Thoracic aorta (tissue), 2 donors: ENCODE measurements around the gene GPR18. TPM values are rescaled to one million over a fixed set of nuclear protein-coding genes. Genes with fewer than 3 reads are reported as not detected.
"Not testable (repeated sequence)": the region's sequence is repeated elsewhere in the genome, so short reads cannot be mapped to it uniquely, and the experiment has no call there.

ENCODE experiments used
- ATAC-seq: fragments of 150-250 bp; one replicate; pipeline ENCODE4 v1.8.0; 2017; ENCODE audit warnings: low read depth; ENCODE audit not compliant: insufficient number of reproducible peaks, low FRiP score
- DNase-seq: peaks from one replicate; pipeline ENCODE4 v3.0.0-alpha.2; 2020; ENCODE audit warnings: low spot score
- H3K27ac ChIP-seq, 2 donors: fragments of 200-600 bp; sonication (generic); 1 replicate in 1 of 2; 2 replicates in 1 of 2; pipeline ENCODE4 v1.5.1; 2016; ENCODE audit warnings: mild to moderate bottlenecking in 2 of 2, moderate library complexity in 2 of 2
- H3K27me3 ChIP-seq: fragments of 200-600 bp; sonication (generic); replicated peaks from 2 replicates; pipeline ENCODE4 v1.6.0; 2016; ENCODE audit warnings: mild to moderate bottlenecking; ENCODE audit not compliant: insufficient read depth
- H3K36me3 ChIP-seq: fragments of 200-600 bp; sonication (generic); one replicate; pipeline ENCODE4 v1.5.1; 2016
- H3K4me1 ChIP-seq, 2 donors: fragments of 200-600 bp; sonication (generic); 1 replicate in 1 of 2; 2 replicates in 1 of 2; pipeline versions ENCODE4 v1.5.1 to v1.6.0; 2016; ENCODE audit warnings: low read depth in 2 of 2, mild to moderate bottlenecking in 1 of 2; ENCODE audit not compliant: control insufficient read depth in 1 of 2
- H3K4me3 ChIP-seq: fragments of 200-600 bp; sonication (generic); 2 replicates; pipeline ENCODE4 v1.5.1; 2016; ENCODE audit warnings: mild to moderate bottlenecking
- H3K9me3 ChIP-seq: fragments of 200-600 bp; sonication (generic); 2 replicates; pipeline ENCODE4 v1.5.1; 2016
- total RNA-seq, 2 donors: library from RNA; depleted of rRNA; stranded (reverse); fragments of >200 nt; gene quantifications; one replicate each; pipeline versions ENCODE4 v1.1.0 to v1.2.3, GENCODE V29; 2016
- TF ChIP-seq, protein P1 (sequence below): fragments of 200-600 bp; sonication (generic); IDR thresholded peaks from one replicate; pipeline ENCODE4 v1.5.1; 2019; ENCODE audit warnings: antibody characterized with exemption

GPR18 gene
- total RNA-seq, 2 donors from 2014 or later = not detected

DNA sequence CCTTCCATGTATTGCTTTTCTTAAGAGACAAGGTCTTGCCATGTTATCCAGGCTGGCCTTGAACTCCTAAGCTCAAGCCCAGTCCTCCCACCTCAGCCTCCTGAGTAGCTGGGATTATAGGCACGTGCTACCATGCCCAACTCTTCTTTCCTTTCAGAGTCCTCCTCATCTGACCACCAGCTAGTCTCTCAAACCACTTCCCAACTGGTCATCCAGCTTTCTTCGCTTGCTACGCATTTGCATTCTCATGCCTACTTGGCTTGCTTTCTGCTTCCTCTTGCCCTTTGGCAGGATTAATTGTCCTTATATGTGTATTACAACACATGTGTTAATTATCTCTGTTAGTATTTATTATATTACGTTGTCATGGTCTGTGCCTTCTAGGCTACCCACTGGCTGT is 6.3 kb downstream of the GPR18 start:
- DNase-seq = no peak
- Histone ChIP-seq H3K27ac (no peak overlapping the region), H3K4me1 (peaks cover 4 to 9% of the 10 kb centered on the region in 2 donors), H3K4me3 (no peak overlapping the region), H3K27me3 (no peaks in the 10 kb centered on the region), H3K9me3 (no peaks in the 10 kb centered on the region), H3K36me3 (no peaks in the 10 kb centered on the region)
- TF ChIP-seq, protein P1, sequence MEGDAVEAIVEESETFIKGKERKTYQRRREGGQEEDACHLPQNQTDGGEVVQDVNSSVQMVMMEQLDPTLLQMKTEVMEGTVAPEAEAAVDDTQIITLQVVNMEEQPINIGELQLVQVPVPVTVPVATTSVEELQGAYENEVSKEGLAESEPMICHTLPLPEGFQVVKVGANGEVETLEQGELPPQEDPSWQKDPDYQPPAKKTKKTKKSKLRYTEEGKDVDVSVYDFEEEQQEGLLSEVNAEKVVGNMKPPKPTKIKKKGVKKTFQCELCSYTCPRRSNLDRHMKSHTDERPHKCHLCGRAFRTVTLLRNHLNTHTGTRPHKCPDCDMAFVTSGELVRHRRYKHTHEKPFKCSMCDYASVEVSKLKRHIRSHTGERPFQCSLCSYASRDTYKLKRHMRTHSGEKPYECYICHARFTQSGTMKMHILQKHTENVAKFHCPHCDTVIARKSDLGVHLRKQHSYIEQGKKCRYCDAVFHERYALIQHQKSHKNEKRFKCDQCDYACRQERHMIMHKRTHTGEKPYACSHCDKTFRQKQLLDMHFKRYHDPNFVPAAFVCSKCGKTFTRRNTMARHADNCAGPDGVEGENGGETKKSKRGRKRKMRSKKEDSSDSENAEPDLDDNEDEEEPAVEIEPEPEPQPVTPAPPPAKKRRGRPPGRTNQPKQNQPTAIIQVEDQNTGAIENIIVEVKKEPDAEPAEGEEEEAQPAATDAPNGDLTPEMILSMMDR = no peak
- no peak for ATAC-seq

DNA sequence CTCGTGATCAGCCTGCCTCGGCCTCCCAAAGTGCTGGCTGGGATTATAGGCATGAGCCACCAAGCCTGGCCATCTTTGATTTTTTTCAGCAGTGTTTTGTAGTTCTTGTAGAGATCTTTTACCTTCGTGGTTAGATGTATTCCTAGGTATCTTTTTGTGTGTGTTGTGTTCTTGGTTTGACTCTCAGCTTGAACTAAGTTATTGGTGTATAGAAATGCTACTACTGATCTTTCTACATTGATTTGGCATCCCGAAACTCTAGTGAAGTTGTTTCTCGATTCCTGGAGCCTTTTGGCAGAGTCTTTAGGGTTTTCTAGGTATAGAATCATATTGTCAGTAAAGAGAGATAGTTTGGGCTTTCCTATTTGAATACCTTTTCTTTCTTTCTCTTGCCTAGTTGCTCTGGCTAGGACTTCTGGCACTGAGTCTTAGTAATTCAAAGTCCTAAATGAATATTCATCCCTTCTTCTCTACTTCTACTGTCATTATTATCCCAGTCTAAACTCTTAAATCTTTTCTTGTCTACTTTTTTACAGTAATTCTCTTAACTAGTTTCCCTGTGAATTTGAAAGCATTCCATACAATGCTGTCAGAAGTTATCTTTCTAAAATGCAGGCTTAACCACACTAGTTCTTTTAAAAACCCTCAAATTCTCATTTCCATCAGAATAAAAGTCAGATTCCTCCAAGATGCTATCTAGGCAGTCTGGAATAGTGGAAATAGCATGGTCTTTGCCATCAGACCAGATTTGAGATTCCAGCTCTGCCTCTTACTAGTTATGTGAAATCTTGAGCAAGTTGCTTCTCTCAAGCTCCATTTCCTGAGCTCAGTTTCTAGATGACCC is 7.0 kb downstream of the GPR18 start:
- ATAC-seq (no peak), DNase-seq (no peak)
- TF ChIP-seq, protein P1 = no peak
- H3K27ac ChIP-seq = no peak overlapping the region
- no peak overlapping the region for H3K4me3 ChIP-seq
- no peaks in the 10 kb centered on the region for H3K9me3 ChIP-seq
- H3K4me1 ChIP-seq = peaks cover 0 to 2% of the 10 kb centered on the region in 2 donors
- no peaks in the 10 kb centered on the region for H3K36me3 ChIP-seq
- H3K27me3 ChIP-seq = no peaks in the 10 kb centered on the region

DNA sequence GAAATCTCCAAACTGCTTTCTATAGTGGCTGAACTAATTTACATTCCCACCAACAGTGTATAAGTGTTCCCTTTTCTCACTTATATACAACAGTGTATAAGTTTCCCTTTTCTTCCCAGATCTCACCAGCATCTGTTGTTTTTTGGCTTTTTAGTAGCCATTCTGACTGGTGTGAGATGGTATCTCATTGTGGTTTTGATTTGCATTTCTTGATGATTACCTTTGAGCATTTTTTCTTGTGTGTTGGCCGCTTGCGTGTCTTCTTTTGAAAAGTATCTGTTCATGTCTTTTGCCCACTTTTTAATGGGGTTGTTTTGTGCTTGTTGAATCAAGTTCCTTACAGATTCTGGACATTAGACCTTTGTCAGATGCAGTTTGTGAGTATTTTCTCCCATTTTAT is 8.6 kb downstream of the GPR18 start:
- not testable (repeated sequence) for ATAC-seq, H3K36me3 ChIP-seq, H3K27ac ChIP-seq, H3K4me3 ChIP-seq, DNase-seq, H3K27me3 ChIP-seq, H3K4me1 ChIP-seq, H3K9me3 ChIP-seq

DNA sequence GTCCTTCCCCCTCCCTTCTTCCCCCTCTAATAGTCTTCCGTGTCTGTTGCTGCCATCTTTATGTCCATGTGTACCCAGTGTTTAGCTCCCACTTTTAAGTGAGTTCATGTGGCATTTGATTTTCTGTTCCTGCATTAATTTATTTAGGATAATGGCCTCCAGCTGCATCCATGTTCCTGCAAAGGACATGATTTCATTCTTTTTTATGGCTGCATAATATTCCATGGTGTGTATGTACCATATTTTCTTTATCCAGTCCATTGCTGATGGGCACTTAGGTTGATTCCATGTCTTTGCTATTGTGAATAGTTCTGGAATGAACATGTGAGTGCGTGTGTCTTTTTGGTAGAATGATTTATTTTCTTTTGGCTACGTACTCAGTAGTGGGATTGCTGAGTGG is 9.0 kb downstream of the GPR18 start:
- H3K4me3 ChIP-seq, H3K27me3 ChIP-seq, H3K9me3 ChIP-seq, ATAC-seq, H3K4me1 ChIP-seq, DNase-seq, H3K27ac ChIP-seq, H3K36me3 ChIP-seq: not testable (repeated sequence)

DNA sequence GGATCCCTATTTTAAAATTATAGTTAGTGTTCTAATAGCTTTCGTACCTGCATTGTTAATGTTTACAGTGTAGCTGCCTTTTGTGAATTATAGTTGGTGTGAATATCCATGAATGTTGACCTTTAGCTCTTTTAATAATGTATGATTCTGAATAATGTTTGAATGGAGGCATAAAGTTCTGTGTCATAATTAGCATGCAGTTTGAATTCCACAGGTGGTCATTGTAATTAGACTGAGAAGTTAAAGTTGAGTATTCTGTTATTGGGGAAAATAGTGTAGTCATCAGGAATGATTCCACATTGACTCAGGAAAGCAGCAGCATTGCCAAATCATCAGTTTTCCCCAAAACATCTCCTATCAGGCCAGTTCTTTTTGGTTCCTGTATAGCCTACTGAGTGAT is 12.1 kb downstream of the GPR18 start:
- DNase-seq (no peak), ATAC-seq (no peak)
- Histone ChIP-seq H3K4me1 (no peaks in the 10 kb centered on the region), H3K27me3 (no peaks in the 10 kb centered on the region), H3K36me3 (no peaks in the 10 kb centered on the region), H3K9me3 (no peaks in the 10 kb centered on the region), H3K27ac (no peak overlapping the region), H3K4me3 (no peak overlapping the region)
- TF ChIP-seq, protein P1 = no peak

DNA sequence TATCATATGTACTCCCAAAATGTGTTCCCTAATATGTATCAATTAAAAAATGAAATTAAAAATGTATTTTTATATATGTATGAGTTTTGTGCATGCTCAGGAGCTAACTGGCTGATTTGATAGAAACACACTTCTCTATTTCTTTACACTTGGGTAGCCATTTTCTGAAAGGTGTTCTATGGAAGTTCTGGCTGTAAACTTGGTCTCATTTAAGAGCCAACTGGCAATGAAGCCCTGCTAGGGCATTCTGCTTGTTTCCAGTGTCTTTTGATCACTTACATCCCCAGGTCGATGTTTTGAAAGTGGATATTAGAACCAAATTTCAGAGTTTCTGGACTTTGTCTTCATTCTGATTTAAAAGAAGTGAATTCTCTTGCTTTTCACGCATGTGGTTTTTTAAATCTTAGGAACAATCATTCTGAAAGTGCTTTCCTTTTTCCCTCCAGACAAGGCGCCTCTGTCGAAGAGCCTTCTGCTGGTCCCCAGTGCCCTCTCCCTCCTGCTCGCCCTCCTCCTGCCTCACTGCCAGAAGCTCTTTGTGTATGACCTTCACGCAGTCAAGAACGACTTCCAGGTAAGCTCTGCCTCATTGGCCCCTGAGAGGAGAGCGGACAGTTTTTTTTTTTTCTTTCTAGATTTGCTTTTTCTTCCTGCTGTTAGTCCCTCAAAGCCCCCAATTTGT is 20.1 kb downstream of the GPR18 start:
- no peak overlapping the region for H3K27ac ChIP-seq
- H3K36me3 ChIP-seq = peaks cover 12% of the 10 kb centered on the region
- TF ChIP-seq, protein P1 = no peak
- no peaks in the 10 kb centered on the region for H3K4me1 ChIP-seq
- no peaks in the 10 kb centered on the region for H3K9me3 ChIP-seq
- ATAC-seq = no peak
- DNase-seq = no peak
- no peak overlapping the region for H3K4me3 ChIP-seq
- no peaks in the 10 kb centered on the region for H3K27me3 ChIP-seq
